Psoas muscle (tissue), 8 donors: ENCODE results near the gene CRY1. TPM values are rescaled to one million over a fixed set of nuclear protein-coding genes. Genes with fewer than 3 reads are reported as not detected.

ENCODE experiments used
- ATAC-seq, 4 donors: fragments of 200-7000 bp; cut with Tn5 transposase; one replicate each; pipeline ENCODE4 v1.9.1; 2020; ENCODE audit warnings: moderate library complexity in 3 of 4, mild to moderate bottlenecking in 2 of 4
- DNase-seq, 2 donors: peaks; one replicate each; pipeline ENCODE4 v3.0.0-alpha.2; 2020
- H3K27ac ChIP-seq: fragments of 200-600 bp; one replicate; pipeline ENCODE4 v1.8.0; 2022
- H3K27me3 ChIP-seq, 3 donors: fragments of 200-600 bp in 1 of 3; one replicate each; pipeline versions ENCODE4 v1.6.1 to v1.8.0; 2013 to 2022; ENCODE audit warnings: low read length in 2 of 3, mild to moderate bottlenecking in 2 of 3, moderate library complexity in 1 of 3; ENCODE audit not compliant: insufficient read depth in 3 of 3
- H3K36me3 ChIP-seq, 2 donors: fragments of 200-600 bp in 1 of 2; one replicate each; pipeline versions ENCODE4 v1.6.1 to v1.8.0; 2013 to 2022; ENCODE audit warnings: low read depth in 1 of 2, mild to moderate bottlenecking in 1 of 2, moderate library complexity in 1 of 2; ENCODE audit not compliant: insufficient read depth in 1 of 2
- H3K4me1 ChIP-seq: fragments of 200-600 bp; one replicate; pipeline ENCODE4 v1.8.0; 2022
- H3K4me3 ChIP-seq: fragments of 200-600 bp; one replicate; pipeline ENCODE4 v1.8.0; 2022; ENCODE audit warnings: mild to moderate bottlenecking
- H3K9me3 ChIP-seq: fragments of 200-600 bp; one replicate; pipeline ENCODE4 v1.8.0; 2022
- CTCF ChIP-seq: fragments of 200-600 bp; IDR thresholded peaks from one replicate; pipeline ENCODE4 v1.8.0; 2022; ENCODE audit warnings: antibody characterized with exemption
- WGBS, 3 donors: extraction: QIAGEN DNeasy Blood & Tissue Kit; methylation state at CpG; one replicate each; pipeline versions ENCODE4 v1.1.6 to v1.1.7; 2013; 5-methylcytosine and 5-hydroxymethylcytosine counted together
- intact Hi-C, 2 donors: fragments of 100-400 bp; cut with DNase I; formaldehyde crosslinking; loops; one replicate each; pipeline versions ENCODE4 v1.11.0 to v1.14.2; 2022
- polyA plus RNA-seq, 3 donors: library from polyadenylated mRNA; stranded (reverse); fragments of 200-250 nt; gene quantifications; one replicate each; pipeline ENCODE4 v1.2.3, GENCODE V29; 2013
- total RNA-seq, 4 donors: library from RNA; stranded (reverse); fragmentation: NEBNext Ultra II Directional in 2 of 4; extraction: Animal tissue kit (Norgen Biotek cat#: 25700) in 2 of 4; gene quantifications; one replicate each; pipeline versions ENCODE4 v1.2.1 to v1.2.4, GENCODE V29; 2021 to 2023
- donor health status: healthy with polysubstance abuse.
- donor health status: DM: no; HTN: no; CAD: no; lungs with moderate emphysema.
- donor health status: Bipolar disorder and iron deficiency.
- donor health status: healthy.
- donor health status: DM: yes; HTN: yes; CAD: no.
- donor health status: DM: no; HTN: no; CAD: no.
- donor health status: DM: no; HTN: no; CAD: no.
- donor health status: DM: yes; HTN: yes; CAD: no.

CRY1 gene
- total and polyA plus RNA-seq, 7 donors, result 8.8 to 23.3 (median 11.6) TPM

GRCh38 chr12:107066691-107067090 is 26.7 kb downstream of the CRY1 start:
- H3K9me3 ChIP-seq, result peaks cover 10% of the 10 kb centered on the region
- no peak overlapping the region for H3K4me3 ChIP-seq
- no peaks in the 10 kb centered on the region for H3K27me3 ChIP-seq
- no peak for ATAC-seq
- no peak for DNase-seq
- 89 to 94% (median 91%) methylated on average over 4 of the region's 4 CpGs for WGBS, 3 donors
- intact Hi-C loops, result no loop called here
- no peaks in the 10 kb centered on the region for H3K36me3 ChIP-seq
- no peak for TF ChIP-seq CTCF
- no peak overlapping the region for H3K27ac ChIP-seq
- H3K4me1 ChIP-seq, result no peaks in the 10 kb centered on the region

GRCh38 chr12:107064687-107065086 is 28.7 kb downstream of the CRY1 start:
- no peak for ATAC-seq
- intact Hi-C loops, result no loop called here
- no peaks in the 10 kb centered on the region for H3K36me3 ChIP-seq
- DNase-seq, result no peak
- no peak for TF ChIP-seq CTCF
- peaks cover 10% of the 10 kb centered on the region for H3K9me3 ChIP-seq
- H3K4me3 ChIP-seq, result no peak overlapping the region
- H3K27ac ChIP-seq, result no peak overlapping the region
- no peaks in the 10 kb centered on the region for H3K27me3 ChIP-seq
- H3K4me1 ChIP-seq, result no peaks in the 10 kb centered on the region

- intact Hi-C loops, result no loop called here
- no peaks in the 10 kb centered on the region for H3K27me3 ChIP-seq
- peaks cover 10% of the 10 kb centered on the region for H3K9me3 ChIP-seq
- no peaks in the 10 kb centered on the region for H3K36me3 ChIP-seq
- WGBS, 3 donors, result 94 to 98% (median 96%) methylated on average over 1 of the region's 1 CpG
- DNase-seq, result no peak
- no peaks in the 10 kb centered on the region for H3K4me1 ChIP-seq
- no peak overlapping the region for H3K4me3 ChIP-seq
- no peak for ATAC-seq
- H3K27ac ChIP-seq, result no peak overlapping the region
- TF ChIP-seq CTCF, result no peak
Observed at GRCh38 chr12:107064243-107064642, 29.1 kb downstream of the CRY1 start.

GRCh38 chr12:107058190-107058589 is 35.2 kb downstream of the CRY1 start:
- ATAC-seq, result peak in 2 of 4 donors; percentile 19 to 63
- WGBS, 3 donors, result 52 to 64% (median 57%) methylated on average over 2 of the region's 2 CpGs
- Histone ChIP-seq H3K36me3 (no peaks in the 10 kb centered on the region), H3K9me3 (no peaks in the 10 kb centered on the region), H3K27ac (no peak overlapping the region), H3K4me3 (no peak overlapping the region), H3K27me3 (no peaks in the 10 kb centered on the region), H3K4me1 (peaks cover 9% of the 10 kb centered on the region)
- TF ChIP-seq CTCF, result no peak
- intact Hi-C loops, result no loop called here
- no peak for DNase-seq

- no peak for DNase-seq
Observed at GRCh38 chr12:107057071-107057834, 36.1 kb downstream of the CRY1 start.

More at GRCh38 chr12:107057071-107057834, 36.1 kb downstream of the CRY1 start:
- peaks cover 9% of the 10 kb centered on the region for H3K4me1 ChIP-seq
- no peaks in the 10 kb centered on the region for H3K9me3 ChIP-seq
- 75 to 85% (median 82%) methylated on average over 4 of the region's 4 CpGs for WGBS, 3 donors
- intact Hi-C loops, result no loop called here
- H3K27ac ChIP-seq, result no peak overlapping the region
- no peaks in the 10 kb centered on the region for H3K36me3 ChIP-seq
- H3K27me3 ChIP-seq, result no peaks in the 10 kb centered on the region
- H3K4me3 ChIP-seq, result no peak overlapping the region
- ATAC-seq, result no peak
- TF ChIP-seq CTCF, result no peak
